Smooth muscle cell of the pulmonary artery (primary cell): ENCODE results near the gene CLK3. TPM values are rescaled to one million over a fixed set of nuclear protein-coding genes. Genes with fewer than 3 reads are reported as not detected.

Source experiments
- total RNA-seq: library from RNA; depleted of rRNA; stranded (reverse); fragments of >200 nt; gene quantifications from 2 replicates; pipeline ENCODE4 v1.2.3, GENCODE V29; 2014

The CLK3 gene
- 55.9 and 64.2 TPM in 2 replicates for total RNA-seq

GRCh38 chr15:74615508-74616365 lies at the start of gene CLK3:
TSS of gene CLK3 (plus strand) at chr15:74615836. CDS start at chr15:74619197, 3,361 bp downstream.

Other genes with a start within 250 kb of the CLK3 start
- gene CYP11A1, start 248.2 kb upstream of the CLK3 start, total RNA-seq = 0.26 and 0.50 TPM in 2 replicates
- gene SEMA7A, start 181.9 kb upstream of the CLK3 start, total RNA-seq = 9.4 and 20.7 TPM in 2 replicates
- gene UBL7, start 154.7 kb upstream of the CLK3 start, total RNA-seq = 23.8 and 25.5 TPM in 2 replicates
- 2.0 and 2.4 TPM in 2 replicates for gene ARID3B, start 74.6 kb upstream of the CLK3 start, total RNA-seq
- gene EDC3, start 80.2 kb downstream of the CLK3 start, total RNA-seq = 22.0 and 23.5 TPM in 2 replicates
- 0.40 and 1.2 TPM in 2 replicates for gene CYP1A1, start 109.7 kb downstream of the CLK3 start, total RNA-seq
- gene CYP1A2, start 133.0 kb downstream of the CLK3 start, total RNA-seq = not detected in 2 replicates
- gene CSK, start 166.2 kb downstream of the CLK3 start, total RNA-seq = 37.6 and 55.2 TPM in 2 replicates
- gene LMAN1L, start 197.0 kb downstream of the CLK3 start, total RNA-seq = 0.26 TPM in 1 of 2 replicates, not detected in the other
- not detected in 2 replicates for gene CPLX3, start 210.8 kb downstream of the CLK3 start, total RNA-seq
- gene ULK3, start 227.3 kb downstream of the CLK3 start, total RNA-seq = 14.5 and 28.5 TPM in 2 replicates